GM23248 (cell line): ENCODE data around the gene MPST.

ENCODE experiments used
- EZH2 ChIP-seq: fragments of 200-600 bp; sonication (generic); IDR thresholded peaks from 2 replicates; pipeline ENCODE4 v1.6.1; 2018; ENCODE audit warnings: antibody characterized with exemption, mild to moderate bottlenecking; ENCODE audit not compliant: insufficient read depth, poor library complexity, severe bottlenecking
- EZH2phosphoT487 ChIP-seq: fragments of 200-600 bp; sonication (generic); IDR thresholded peaks from 2 replicates; pipeline ENCODE4 v1.6.1; 2018; ENCODE audit warnings: antibody characterized with exemption, moderate library complexity, mild to moderate bottlenecking, low read depth; ENCODE audit not compliant: insufficient read depth

DNA sequence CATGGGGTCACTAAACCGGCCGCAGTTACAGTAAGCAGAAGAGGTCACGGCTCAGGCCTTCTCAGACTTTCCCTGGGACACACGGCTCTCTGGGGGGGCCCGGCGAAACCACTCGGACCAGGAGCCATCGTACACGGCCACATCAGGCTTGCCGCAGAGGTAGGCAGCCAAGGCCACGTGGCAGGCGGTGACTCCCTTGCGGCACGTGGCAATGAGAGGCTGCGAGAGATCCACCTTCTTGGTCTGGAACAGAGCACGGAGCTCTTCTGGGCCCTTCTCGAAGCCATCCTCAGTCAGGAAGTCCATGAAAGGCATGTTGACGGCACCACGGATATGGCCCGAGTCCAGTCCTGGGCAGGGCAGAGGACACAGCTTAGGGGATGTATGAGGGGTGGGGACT lies 8.6 kb upstream of the MPST start:
- TF ChIP-seq EZH2 (no peak), EZH2phosphoT487 (no peak)
